ENCODE data around the gene GPR137. TPM values are rescaled to one million over a fixed set of nuclear protein-coding genes. Genes with fewer than 3 reads are reported as not detected.

GPR137 gene
- total RNA-seq, 1 donor from 2014 or later: 56.5 TPM

GRCh38 chr11:64331569-64332371 is 46.1 kb downstream of the GPR137 start:
- peaks cover 14% of the 10 kb centered on the region for H3K27me3 Mint-ChIP-seq
- no peak for DNase-seq (ENCODE audit: low spot score, unreplicated experiment)
- H3K36me3 Mint-ChIP-seq (ENCODE audit: insufficient read depth): no peaks in the 10 kb centered on the region
- H3K9me3 Mint-ChIP-seq (ENCODE audit: low read depth): no peaks in the 10 kb centered on the region
- no peak overlapping the region for H3K27ac Mint-ChIP-seq
- H3K4me1 Mint-ChIP-seq (ENCODE audit: low read depth): peaks cover 5% of the 10 kb centered on the region
- H3K4me3 Mint-ChIP-seq (ENCODE audit: low read depth): no peak overlapping the region
- TF ChIP-seq CTCF (IDR thresholded peaks at IDR 0.05; ENCODE audit: unreplicated experiment): peak; percentile 45

GRCh38 chr11:64333556-64333955 is 47.9 kb downstream of the GPR137 start:
- TF ChIP-seq CTCF (IDR thresholded peaks at IDR 0.05; ENCODE audit: unreplicated experiment): no peak
- Mint-ChIP-seq H3K4me1 (ENCODE audit: low read depth) (peaks cover 5% of the 10 kb centered on the region), H3K4me3 (ENCODE audit: low read depth) (no peak overlapping the region), H3K27me3 (peaks cover 15% of the 10 kb centered on the region), H3K9me3 (ENCODE audit: low read depth) (no peaks in the 10 kb centered on the region), H3K27ac (no peak overlapping the region), H3K36me3 (ENCODE audit: insufficient read depth) (no peaks in the 10 kb centered on the region)
- DNase-seq (ENCODE audit: low spot score, unreplicated experiment): no peak

- Mint-ChIP-seq H3K27ac (peak overlapping the region; percentile 37), H3K27me3 (peaks cover 19% of the 10 kb centered on the region), H3K9me3 (ENCODE audit: low read depth) (no peaks in the 10 kb centered on the region), H3K4me1 (ENCODE audit: low read depth) (peaks cover 5% of the 10 kb centered on the region), H3K36me3 (ENCODE audit: insufficient read depth) (no peaks in the 10 kb centered on the region), H3K4me3 (ENCODE audit: low read depth) (no peak overlapping the region)
- DNase-seq (ENCODE audit: low spot score, unreplicated experiment): peak; percentile 44
- no peak for TF ChIP-seq CTCF (IDR thresholded peaks at IDR 0.05; ENCODE audit: unreplicated experiment)
These were observed 49.4 kb downstream of the GPR137 start for GRCh38 chr11:64334764-64335735.

DNA sequence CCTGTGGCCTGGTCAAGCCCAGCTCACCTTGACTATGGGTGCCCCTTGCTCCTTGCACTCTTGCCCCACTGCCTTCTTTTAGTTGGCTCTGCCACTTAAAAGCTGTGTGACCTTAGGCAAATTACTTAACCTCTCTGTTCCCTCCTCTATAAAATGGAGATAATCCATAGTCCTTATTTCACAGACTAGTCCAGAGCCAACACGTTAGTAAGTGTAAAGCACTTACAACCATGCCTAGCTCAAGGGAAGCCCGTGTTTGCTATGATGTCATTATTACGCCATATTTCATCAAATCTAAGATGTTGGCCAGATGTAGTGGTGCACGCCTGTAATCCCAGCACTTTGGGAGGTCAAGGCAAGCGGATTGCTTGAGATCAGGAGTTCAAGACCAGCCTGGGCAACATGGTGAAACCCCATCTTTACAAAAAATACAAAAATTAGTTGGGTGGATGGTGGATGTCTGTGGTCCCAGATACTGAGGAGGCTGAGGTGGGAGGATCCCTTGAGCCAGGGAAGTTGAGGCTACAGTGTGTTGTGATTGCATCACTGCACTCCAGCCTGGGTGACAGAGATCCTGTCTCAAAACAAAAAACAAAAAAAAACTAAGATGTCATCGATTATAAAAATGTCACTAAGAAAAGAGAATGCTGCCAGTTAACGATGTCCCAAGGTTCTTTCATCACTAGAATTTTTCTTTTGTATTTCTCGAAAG is 52.0 kb downstream of the GPR137 start:
- H3K27ac Mint-ChIP-seq: no peak overlapping the region
- no peaks in the 10 kb centered on the region for H3K36me3 Mint-ChIP-seq (ENCODE audit: insufficient read depth)
- no peaks in the 10 kb centered on the region for H3K9me3 Mint-ChIP-seq (ENCODE audit: low read depth)
- no peak for TF ChIP-seq CTCF (IDR thresholded peaks at IDR 0.05; ENCODE audit: unreplicated experiment)
- no peak for DNase-seq (ENCODE audit: low spot score, unreplicated experiment)
- H3K4me1 Mint-ChIP-seq (ENCODE audit: low read depth): peaks cover 5% of the 10 kb centered on the region
- no peak overlapping the region for H3K4me3 Mint-ChIP-seq (ENCODE audit: low read depth)
- peaks cover 28% of the 10 kb centered on the region for H3K27me3 Mint-ChIP-seq

DNA sequence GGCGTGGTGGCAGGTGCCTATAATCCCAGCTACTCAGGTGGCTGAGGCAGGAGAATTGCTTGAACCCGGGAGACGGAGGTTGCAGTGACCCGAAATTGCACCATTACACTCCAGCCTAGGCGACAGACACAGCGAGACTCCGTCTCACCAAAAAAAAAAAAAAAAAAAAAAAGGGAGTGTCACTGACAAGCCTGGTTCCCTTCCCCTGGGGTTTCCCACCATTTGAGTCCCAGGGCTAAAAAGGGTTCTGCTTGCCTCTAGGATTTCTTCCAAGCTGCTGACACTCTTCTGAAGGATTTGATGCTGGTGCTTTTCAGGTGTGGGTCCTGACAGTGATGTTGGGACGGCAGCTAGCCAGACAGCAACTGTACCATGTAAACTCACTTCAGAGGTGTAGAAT is 53.1 kb downstream of the GPR137 start:
- peaks cover 5% of the 10 kb centered on the region for H3K4me1 Mint-ChIP-seq (ENCODE audit: low read depth)
- no peak for TF ChIP-seq CTCF (IDR thresholded peaks at IDR 0.05; ENCODE audit: unreplicated experiment)
- H3K4me3 Mint-ChIP-seq (ENCODE audit: low read depth): no peak overlapping the region
- no peaks in the 10 kb centered on the region for H3K9me3 Mint-ChIP-seq (ENCODE audit: low read depth)
- H3K27me3 Mint-ChIP-seq: peaks cover 28% of the 10 kb centered on the region
- no peak overlapping the region for H3K27ac Mint-ChIP-seq
- no peak for DNase-seq (ENCODE audit: low spot score, unreplicated experiment)
- no peaks in the 10 kb centered on the region for H3K36me3 Mint-ChIP-seq (ENCODE audit: insufficient read depth)

All from progenitor cell of endocrine pancreas (in vitro differentiated cells).